ENCODE measurements around the gene TAS1R2.

DNA sequence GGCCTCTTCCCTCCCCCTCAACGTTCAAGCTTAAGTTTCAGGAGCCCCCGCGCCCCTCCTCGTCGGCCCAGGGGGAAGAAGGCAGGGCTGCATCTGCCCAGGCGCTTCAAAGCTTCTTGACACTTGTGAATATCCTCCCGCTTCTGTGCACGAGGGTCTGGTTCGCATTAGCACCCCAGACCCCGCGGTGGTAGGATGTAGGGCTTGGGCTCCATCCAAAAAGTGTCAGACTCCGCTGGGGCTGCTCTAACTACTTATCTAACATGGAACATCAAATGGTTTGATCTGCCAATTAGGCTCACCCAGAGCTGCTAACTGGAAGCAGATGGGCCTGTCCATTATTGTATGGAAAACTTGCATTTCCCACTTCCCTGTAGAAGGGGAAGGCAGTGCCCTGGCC, 28.9 kb downstream of the TAS1R2 start:
- TF ChIP-seq BRCA1 (IDR thresholded peaks at IDR 0.05; ENCODE audit: low read depth, low read length) (no peak), EZH2 (IDR thresholded peaks at IDR 0.05; ENCODE audit: low read depth, low read length, severe bottlenecking) (no peak), EP300 (IDR thresholded peaks at IDR 0.05; ENCODE audit: borderline replicate concordance in 1 of 2, low read depth in 2 of 2, low read length in 2 of 2) (no peak), RNF2 (IDR thresholded peaks at IDR 0.05; ENCODE audit: borderline replicate concordance, low read depth, low read length, missing control alignments, poor library complexity, severe bottlenecking) (no peak), POU5F1 (IDR thresholded peaks at IDR 0.05; ENCODE audit: low read depth, low read length) (no peak), CEBPB (IDR thresholded peaks at IDR 0.05; ENCODE audit: low read depth, low read length) (no peak), CREB1 (IDR thresholded peaks at IDR 0.05) (no peak), CTCF (IDR thresholded peaks at IDR 0.05; ENCODE audit: control extremely low read depth in 1 of 3, insufficient read depth in 1 of 3, low read depth in 1 of 3, low read length in 3 of 3) (no peak)
